TTC549 (cell line): ENCODE results near the gene ARHGEF10L.

Source experiments
- FAIRE-seq: peaks from 2 replicates; lab custom pipeline; 2012; peaks lifted over from hg19 to GRCh38; lab: Jason Lieb, UNC

The ARHGEF10L gene

GRCh38 chr1:17594026-17594425, 54.5 kb downstream of the ARHGEF10L start:
- FAIRE-seq = no peak

- FAIRE-seq = no peak
Measured at GRCh38 chr1:17594690-17595601, 55.4 kb downstream of the ARHGEF10L start.

- no peak for FAIRE-seq
Measured at GRCh38 chr1:17595602-17595925, 56.1 kb downstream of the ARHGEF10L start.

GRCh38 chr1:17596186-17596585, 56.7 kb downstream of the ARHGEF10L start:
- no peak for FAIRE-seq

- FAIRE-seq = no peak
Measured at GRCh38 chr1:17596651-17597509, 57.4 kb downstream of the ARHGEF10L start.

GRCh38 chr1:17597651-17598050, 58.2 kb downstream of the ARHGEF10L start:
- no peak for FAIRE-seq

- FAIRE-seq = no peak
Measured at GRCh38 chr1:17598251-17598650, 58.8 kb downstream of the ARHGEF10L start.

- no peak for FAIRE-seq
Measured at GRCh38 chr1:17599291-17599953, 59.9 kb downstream of the ARHGEF10L start.

- FAIRE-seq = no peak
Measured at GRCh38 chr1:17599954-17600300, 60.4 kb downstream of the ARHGEF10L start.

GRCh38 chr1:17600321-17600720, 60.8 kb downstream of the ARHGEF10L start:
- FAIRE-seq = no peak

GRCh38 chr1:17601643-17602382, 62.3 kb downstream of the ARHGEF10L start:
- FAIRE-seq = no peak

GRCh38 chr1:17603091-17603841, 63.8 kb downstream of the ARHGEF10L start:
- no peak for FAIRE-seq

GRCh38 chr1:17605582-17606344, 66.3 kb downstream of the ARHGEF10L start:
- no peak for FAIRE-seq

GRCh38 chr1:17606826-17607440, 67.4 kb downstream of the ARHGEF10L start:
- FAIRE-seq = no peak

- no peak for FAIRE-seq
Measured at GRCh38 chr1:17607644-17608581, 68.4 kb downstream of the ARHGEF10L start.

GRCh38 chr1:17609529-17609928, 70.0 kb downstream of the ARHGEF10L start:
- no peak for FAIRE-seq

GRCh38 chr1:17610085-17610484, 70.6 kb downstream of the ARHGEF10L start:
- FAIRE-seq = no peak

- FAIRE-seq = no peak
Measured at GRCh38 chr1:17610713-17611112, 71.2 kb downstream of the ARHGEF10L start.

- no peak for FAIRE-seq
Measured at GRCh38 chr1:17611991-17612390, 72.5 kb downstream of the ARHGEF10L start.
